Measurements from ENCODE around the gene YBX2. TPM values are rescaled to one million over a fixed set of nuclear protein-coding genes. Genes with fewer than 3 reads are reported as not detected.

Gene YBX2
- total RNA-seq: not detected in 2 replicates

DNA sequence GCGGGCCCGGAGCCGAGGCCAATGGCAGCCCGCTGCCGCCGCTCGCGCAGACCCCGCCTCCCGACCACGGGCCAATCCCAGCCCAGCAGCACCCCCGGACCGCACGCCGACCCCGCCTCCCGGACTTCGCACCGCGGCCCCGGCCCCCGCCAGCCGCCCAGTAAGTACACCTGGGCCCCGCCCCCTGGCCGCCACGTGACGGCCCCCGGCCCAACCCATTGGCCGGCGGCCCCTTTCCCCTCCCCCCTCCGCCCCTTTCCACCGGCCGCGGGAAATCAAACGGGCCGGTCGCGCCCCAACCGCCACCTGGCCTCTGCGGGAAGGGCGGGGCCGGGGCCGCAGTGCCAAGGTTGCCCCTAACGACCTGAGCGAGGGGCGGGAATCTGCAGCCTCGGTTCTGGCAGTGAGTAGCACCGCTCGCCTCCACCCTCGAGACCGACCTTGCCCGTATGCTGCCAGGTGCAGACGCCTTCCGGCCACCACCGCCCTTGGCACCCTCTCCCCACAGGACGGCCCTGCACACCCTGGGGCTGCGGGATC lies at the start of gene YBX2:
Gene YBX2 (minus strand): TSS at position 26 of the 540 bp plus-strand sequence. CDS start 139 bp downstream, outside the sequence.

GRCh38 chr17:7336240-7337175 lies 42.1 kb upstream of the YBX2 start, which contains the start of gene ACAP1:
Gene ACAP1 (plus strand): TSS chr17:7336529. CDS start chr17:7336735, 206 bp downstream.

GRCh38 chr17:7328840-7329373 lies 34.5 kb upstream of the YBX2 start, which contains the start of gene NEURL4:
Gene NEURL4 (minus strand): TSS chr17:7329335. CDS start chr17:7329312, 23 bp downstream.

GRCh38 chr17:7314719-7315569 lies 20.5 kb upstream of the YBX2 start, which contains the start of gene GPS2:
Gene GPS2 (minus strand): TSS chr17:7315360. CDS start chr17:7315052, 308 bp downstream.

GRCh38 chr17:7306911-7307685 lies 12.7 kb upstream of the YBX2 start, which contains the start of gene EIF5A:
Gene EIF5A (plus strand): TSS chr17:7307628. CDS start chr17:7309636, 2,008 bp downstream.

GRCh38 chr17:7281074-7281952 lies 13.1 kb downstream of the YBX2 start, which contains the start of gene SLC2A4:
Gene SLC2A4 (plus strand): TSS chr17:7281718. CDS start chr17:7281935, 217 bp downstream.

DNA sequence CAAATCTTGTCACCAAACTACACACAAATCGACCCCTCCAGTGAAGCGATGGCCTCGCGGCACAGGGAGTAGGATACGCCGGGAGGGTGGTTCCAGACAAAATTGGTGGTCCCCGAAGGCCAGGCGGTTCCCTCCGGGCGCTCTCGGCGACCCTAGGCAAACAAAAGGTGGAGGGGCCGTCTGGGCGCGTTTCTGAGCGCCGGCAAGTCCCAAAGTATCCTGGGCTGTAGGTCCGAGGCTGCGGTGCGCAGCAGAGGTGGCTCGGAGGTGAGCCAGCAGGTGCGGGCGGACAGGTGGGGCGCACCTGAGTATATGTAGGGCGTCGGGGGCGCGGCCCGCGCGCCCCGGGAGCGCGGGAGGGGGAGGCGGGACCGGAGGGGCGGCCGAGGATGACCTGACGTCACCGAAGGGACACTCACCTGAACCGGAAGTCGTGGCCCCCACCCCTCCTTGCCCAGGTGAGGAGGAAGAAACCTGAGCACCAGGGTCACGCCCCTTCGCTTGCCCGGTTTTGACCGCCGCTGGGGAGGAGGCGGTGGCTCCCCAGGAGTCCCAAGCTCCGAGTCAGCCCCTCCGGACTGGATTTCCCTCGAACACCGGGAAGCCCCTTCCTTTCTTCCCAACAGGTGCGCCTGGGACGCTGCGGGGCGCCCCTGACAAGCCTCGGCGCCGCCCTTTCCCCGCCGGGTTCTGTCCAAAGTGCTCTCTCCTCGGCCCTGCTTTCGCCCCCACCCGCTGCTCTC lies 32.1 kb downstream of the YBX2 start, which contains the start of gene CLDN7:
Gene CLDN7 (minus strand): TSS at position 287 of the 743 bp plus-strand sequence. CDS start 435 bp downstream, outside the sequence.

DNA sequence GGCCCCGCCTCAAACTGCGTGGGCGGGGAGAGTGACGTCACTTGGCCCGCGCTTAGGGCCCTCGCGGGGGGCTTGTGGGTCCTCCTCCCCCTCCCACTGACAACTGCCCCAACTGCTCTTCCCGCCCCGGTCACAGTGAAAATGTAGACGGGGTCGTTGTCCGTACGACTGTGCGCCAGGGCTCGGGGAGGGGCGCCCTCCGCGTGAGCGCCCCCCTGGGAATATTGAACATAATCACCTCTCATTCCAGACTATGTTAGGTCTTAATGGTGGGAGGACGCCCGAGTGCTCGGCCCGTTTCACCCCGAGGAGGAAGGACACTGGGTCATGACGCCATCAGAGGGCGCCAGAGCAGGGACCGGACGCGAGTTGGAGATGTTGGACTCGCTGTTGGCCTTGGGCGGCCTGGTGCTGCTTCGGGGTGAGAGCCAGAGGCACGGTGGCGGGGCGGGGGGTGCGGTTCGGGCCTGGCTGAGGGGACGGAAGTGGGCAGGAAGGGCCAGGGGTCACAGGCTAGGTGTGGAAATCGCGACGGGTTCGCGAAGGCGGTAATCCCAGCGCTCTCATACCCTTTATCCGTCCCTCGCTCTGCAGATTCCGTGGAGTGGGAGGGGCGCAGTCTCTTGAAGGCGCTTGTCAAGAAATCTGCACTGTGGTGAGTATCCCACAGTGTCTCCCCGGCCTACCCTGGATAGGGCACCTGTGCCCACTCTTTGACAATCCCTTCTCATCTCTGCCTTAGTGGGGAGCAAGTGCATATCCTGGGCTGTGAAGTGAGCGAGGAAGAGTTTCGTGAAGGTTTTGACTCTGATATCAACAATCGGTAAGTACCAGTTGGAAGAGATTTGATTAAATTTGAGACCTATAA lies 42.0 kb downstream of the YBX2 start, which contains the start of gene ELP5:
Gene ELP5 (plus strand): TSS at position 40 of the 868 bp plus-strand sequence. CDS start 336 bp downstream, at position 376.

DNA sequence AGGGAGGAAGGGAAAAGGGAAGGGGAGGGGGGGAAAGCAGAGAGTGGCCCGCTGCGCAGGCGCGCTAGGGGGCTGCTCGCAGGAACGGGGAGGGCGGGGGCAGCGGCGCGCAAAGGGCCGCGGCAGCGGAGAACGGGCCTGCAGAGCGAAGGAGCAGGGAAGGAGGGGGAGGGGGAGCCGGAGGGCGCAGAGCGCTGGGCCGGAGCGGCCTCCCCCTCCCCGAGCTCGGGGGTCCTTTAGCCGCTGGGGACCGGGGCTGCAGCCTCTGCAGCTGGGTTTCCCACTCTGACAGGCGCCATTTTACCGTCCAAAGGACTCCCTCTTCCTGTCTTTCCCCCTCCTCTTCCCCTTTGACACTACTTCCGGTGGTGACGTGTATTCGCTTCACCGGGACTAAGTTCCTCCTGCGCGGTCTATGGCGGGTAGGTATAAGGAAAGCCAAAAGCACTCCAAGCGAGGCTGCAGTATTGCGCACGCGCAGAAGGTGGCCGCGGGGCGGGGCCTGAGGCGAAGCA lies 42.7 kb downstream of the YBX2 start, which contains the start of gene CTDNEP1:
Gene CTDNEP1 (minus strand): TSS at position 74 of the 515 bp plus-strand sequence. CDS start 438 bp downstream, outside the sequence.

GRCh38 chr17:7241783-7242716 lies 52.4 kb downstream of the YBX2 start, which contains the start of gene GABARAP:
Gene GABARAP (minus strand): TSS chr17:7242449. CDS start chr17:7242330, 119 bp downstream.

DNA sequence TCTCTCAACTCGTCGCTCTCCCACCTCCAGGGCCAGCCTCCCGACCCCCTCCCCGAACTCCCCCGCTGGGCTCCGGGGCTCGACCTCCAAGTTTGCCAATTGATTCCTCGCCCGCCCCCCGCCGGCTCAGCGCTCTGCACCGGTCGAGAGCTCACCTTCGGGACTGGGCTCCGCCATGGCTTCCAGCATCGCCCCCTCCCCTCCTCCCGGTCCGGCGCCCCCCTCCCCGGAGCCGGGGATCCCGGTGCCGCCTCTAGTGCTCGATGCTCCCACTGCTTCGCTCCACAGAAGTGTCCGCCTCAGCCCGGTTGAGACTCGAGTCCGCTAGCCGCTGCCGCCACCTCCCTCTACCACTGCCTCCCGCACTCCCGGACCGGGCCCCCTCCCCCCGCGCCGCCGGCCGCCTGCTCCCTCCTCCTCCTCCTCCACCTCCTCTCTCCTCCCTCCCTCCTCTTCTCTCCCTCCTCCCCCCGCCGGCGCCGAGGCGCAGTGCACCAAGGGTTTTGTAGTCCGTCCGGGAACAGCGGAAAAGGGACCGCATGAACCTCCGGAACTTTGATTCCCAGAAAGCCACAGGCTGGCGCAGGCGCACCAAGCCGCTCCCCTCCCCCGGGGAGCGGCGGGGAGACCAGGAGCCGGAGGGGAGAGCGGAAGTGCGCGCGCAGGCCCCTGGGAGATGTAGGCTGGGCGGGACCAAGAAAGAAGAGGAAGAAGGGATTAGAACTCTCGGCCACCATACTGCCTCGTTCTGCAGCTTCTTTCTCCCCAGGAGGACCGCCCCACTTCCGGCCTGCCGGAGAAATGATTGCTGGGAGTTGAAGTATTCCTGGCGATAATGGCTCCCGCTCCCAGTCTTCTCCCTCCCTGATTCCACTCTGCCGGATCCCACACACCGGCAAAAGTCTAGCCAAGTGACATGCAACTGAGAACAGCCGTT lies 55.1 kb downstream of the YBX2 start, which contains the start of gene PHF23:
Gene PHF23 (minus strand): TSS at position 367 of the 937 bp plus-strand sequence. CDS start 178 bp downstream, at position 189.

Measured in mammary microvascular endothelial cell (primary cell).